Glomerular visceral epithelial cell (primary cell): ENCODE results near the gene DALRD3.

Experiments
- DNase-seq: peaks from one replicate; pipeline ENCODE4 v3.0.0-alpha.2; 2016; ENCODE audit errors: extremely low spot score

Gene DALRD3

GRCh38 chr3:49005998-49006397 is 12.4 kb downstream of the DALRD3 start:
- DNase-seq: no peak

- no peak for DNase-seq
These were observed 13.1 kb downstream of the DALRD3 start for GRCh38 chr3:49005303-49005680.

GRCh38 chr3:49004352-49005302 is 13.8 kb downstream of the DALRD3 start:
- DNase-seq: no peak

GRCh38 chr3:49001155-49001554 is 17.2 kb downstream of the DALRD3 start:
- DNase-seq: no peak

GRCh38 chr3:48999085-48999858 is 19.1 kb downstream of the DALRD3 start:
- no peak for DNase-seq

GRCh38 chr3:48997714-48998637 is 20.4 kb downstream of the DALRD3 start:
- no peak for DNase-seq

- DNase-seq: no peak
These were observed 21.2 kb downstream of the DALRD3 start for GRCh38 chr3:48997102-48997635.

GRCh38 chr3:48996640-48997039 is 21.7 kb downstream of the DALRD3 start:
- DNase-seq: no peak

- DNase-seq: no peak
These were observed 24.5 kb downstream of the DALRD3 start for GRCh38 chr3:48993834-48994233.

GRCh38 chr3:48991851-48992545 is 26.4 kb downstream of the DALRD3 start:
- DNase-seq: no peak

GRCh38 chr3:48990636-48991469 is 27.5 kb downstream of the DALRD3 start:
- DNase-seq: peak; percentile 27

GRCh38 chr3:48989796-48990635 is 28.4 kb downstream of the DALRD3 start, which contains the start of gene P4HTM:
P4HTM (plus strand) TSS chr3:48990241; CDS start chr3:48990257, 16 bp downstream.
- peak; percentile 93 for DNase-seq

- no peak for DNase-seq
These were observed 29.1 kb downstream of the DALRD3 start for GRCh38 chr3:48989126-48989795.

- no peak for DNase-seq
These were observed 32.5 kb downstream of the DALRD3 start for GRCh38 chr3:48985831-48986376.

- no peak for DNase-seq
These were observed 33.7 kb downstream of the DALRD3 start for GRCh38 chr3:48984663-48985062.

- no peak for DNase-seq
These were observed 35.3 kb downstream of the DALRD3 start for GRCh38 chr3:48983096-48983495.

- no peak for DNase-seq
These were observed 35.7 kb downstream of the DALRD3 start for GRCh38 chr3:48982686-48983085.

- no peak for DNase-seq
These were observed 36.4 kb downstream of the DALRD3 start for GRCh38 chr3:48982016-48982415.
